Lung microvascular endothelial cell (primary cell): Measurements from ENCODE around the gene GFOD1. TPM values are rescaled to one million over a fixed set of nuclear protein-coding genes. Genes with fewer than 3 reads are reported as not detected.

Experiments
- DNase-seq, 2 donors: peaks; one replicate each; pipeline versions ENCODE4 v3.0.0 to v3.0.0-alpha.2; 2010; ENCODE audit warnings: low read depth in 2 of 2
- total RNA-seq: library from RNA; depleted of rRNA; stranded (reverse); fragments of >200 nt; gene quantifications from 2 replicates; pipeline ENCODE4 v1.2.1, GENCODE V29; 2014

GFOD1 gene
- total RNA-seq, 1 donor from 2014 or later, result 14.1 TPM

GRCh38 chr6:13486679-13487121 is 700 bp downstream of the GFOD1 start:
- peak; percentile 66 to 77 for DNase-seq

GRCh38 chr6:13485923-13486562 is 1.4 kb downstream of the GFOD1 start:
- peak; percentile 53 for DNase-seq

GRCh38 chr6:13485303-13485702 is 2.1 kb downstream of the GFOD1 start:
- DNase-seq, result no peak

GRCh38 chr6:13484827-13485226 is 2.6 kb downstream of the GFOD1 start:
- no peak for DNase-seq

- DNase-seq, result peak; percentile 28 to 36
Measured at GRCh38 chr6:13484138-13484708, 3.2 kb downstream of the GFOD1 start.

- no peak for DNase-seq
Measured at GRCh38 chr6:13480631-13481501, 6.5 kb downstream of the GFOD1 start.

- DNase-seq, result no peak
Measured at GRCh38 chr6:13479971-13480434, 7.4 kb downstream of the GFOD1 start.

GRCh38 chr6:13479206-13479800 is 8.1 kb downstream of the GFOD1 start:
- no peak for DNase-seq

- DNase-seq, result no peak
Measured at GRCh38 chr6:13478525-13478966, 8.9 kb downstream of the GFOD1 start.

- DNase-seq, result no peak
Measured at GRCh38 chr6:13474787-13475186, 12.6 kb downstream of the GFOD1 start.

GRCh38 chr6:13474360-13474759 is 13.0 kb downstream of the GFOD1 start:
- no peak for DNase-seq

GRCh38 chr6:13473768-13474165 is 13.6 kb downstream of the GFOD1 start:
- DNase-seq, result no peak

GRCh38 chr6:13472976-13473767 is 14.2 kb downstream of the GFOD1 start:
- DNase-seq, result no peak

GRCh38 chr6:13472099-13472498 is 15.3 kb downstream of the GFOD1 start:
- no peak for DNase-seq

GRCh38 chr6:13471184-13471583 is 16.2 kb downstream of the GFOD1 start:
- DNase-seq, result no peak

GRCh38 chr6:13470238-13471140 is 16.9 kb downstream of the GFOD1 start:
- no peak for DNase-seq

GRCh38 chr6:13469693-13470092 is 17.7 kb downstream of the GFOD1 start:
- DNase-seq, result no peak

- no peak for DNase-seq
Measured at GRCh38 chr6:13468839-13469238, 18.6 kb downstream of the GFOD1 start.

- no peak for DNase-seq
Measured at GRCh38 chr6:13467216-13467600, 20.2 kb downstream of the GFOD1 start.
